Activated CD8-positive, alpha-beta T cell treated with anti-CD3 and anti-CD28 coated beads for 36 hours (primary cell): ENCODE data around the gene GABARAP. TPM values are rescaled to one million over a fixed set of nuclear protein-coding genes. Genes with fewer than 3 reads are reported as not detected.
"Not testable (repeated sequence)": the region's sequence is repeated elsewhere in the genome, so short reads cannot be mapped to it uniquely, and the experiment has no call there.

Source experiments
- ATAC-seq: fragments of 200-7000 bp; cut with Tn5 transposase; one replicate; pipeline ENCODE4 v1.10.0; 2021; ENCODE audit warnings: mild to moderate bottlenecking, moderate library complexity
- CTCF ChIA-PET: fragments of 350-600 bp; sonication (Branson Sonifier 250); formaldehyde crosslinking; loops from one replicate; lab custom pipeline; 2021; ENCODE audit warnings: antibody characterized with exemption; lab: Charles Lee
- POLR2A ChIA-PET: fragments of 350-600 bp; sonication (Branson Sonifier 250); formaldehyde crosslinking; loops from one replicate; lab custom pipeline; 2021; ENCODE audit warnings: antibody characterized with exemption; lab: Charles Lee
- DNase-seq: peaks from one replicate; pipeline ENCODE4 v3.0.0-alpha.2; 2020
- H3K27ac Mint-ChIP-seq: one replicate; pipeline ENCODE4 v1.8.0; 2021; ENCODE audit warnings: mild to moderate bottlenecking, mixed read lengths
- H3K27me3 Mint-ChIP-seq: one replicate; pipeline ENCODE4 v1.8.0; 2021; ENCODE audit warnings: mixed read lengths
- H3K36me3 Mint-ChIP-seq: one replicate; pipeline ENCODE4 v1.8.0; 2021; ENCODE audit warnings: low read depth, mixed read lengths
- H3K4me1 Mint-ChIP-seq: one replicate; pipeline ENCODE4 v1.8.0; 2021; ENCODE audit warnings: low read depth, mixed read lengths
- H3K4me3 Mint-ChIP-seq: one replicate; pipeline ENCODE4 v1.8.0; 2021; ENCODE audit warnings: mild to moderate bottlenecking, moderate library complexity, mixed read lengths
- H3K9me3 Mint-ChIP-seq: one replicate; pipeline ENCODE4 v1.8.0; 2021; ENCODE audit warnings: mixed read lengths
- intact Hi-C: fragments of 100-400 bp; cut with micrococcal nuclease; formaldehyde crosslinking; loops from one replicate; pipeline ENCODE4 v1.10.0; 2022
- total RNA-seq, 2 experiments: library from RNA; stranded (reverse); gene quantifications; one replicate each; pipeline ENCODE4 v1.2.3, GENCODE V29; 2021
- TF ChIP-seq, protein P1 (sequence below): fragments of 200-600 bp; IDR thresholded peaks from one replicate; pipeline ENCODE4 v1.8.0; 2022; ENCODE audit warnings: antibody characterized with exemption, mild to moderate bottlenecking

The GABARAP gene
- total RNA-seq, 2 experiments from 2014 or later: 104 to 118 TPM

- CTCF ChIA-PET: interaction anchor here (2.3 kb wide), 1 partner anchor 10 kb away, joined by 7 read pairs; the partner anchor contains the start of gene PHF23
- ATAC-seq (no peak), DNase-seq (no peak)
- Mint-ChIP-seq H3K4me1 (peaks cover 36% of the 10 kb centered on the region), H3K4me3 (peak overlapping the region; percentile 91), H3K27me3 (no peaks in the 10 kb centered on the region), H3K36me3 (peaks cover 38% of the 10 kb centered on the region), H3K9me3 (no peaks in the 10 kb centered on the region), H3K27ac (peak overlapping the region; percentile 78)
- TF ChIP-seq, protein P1, sequence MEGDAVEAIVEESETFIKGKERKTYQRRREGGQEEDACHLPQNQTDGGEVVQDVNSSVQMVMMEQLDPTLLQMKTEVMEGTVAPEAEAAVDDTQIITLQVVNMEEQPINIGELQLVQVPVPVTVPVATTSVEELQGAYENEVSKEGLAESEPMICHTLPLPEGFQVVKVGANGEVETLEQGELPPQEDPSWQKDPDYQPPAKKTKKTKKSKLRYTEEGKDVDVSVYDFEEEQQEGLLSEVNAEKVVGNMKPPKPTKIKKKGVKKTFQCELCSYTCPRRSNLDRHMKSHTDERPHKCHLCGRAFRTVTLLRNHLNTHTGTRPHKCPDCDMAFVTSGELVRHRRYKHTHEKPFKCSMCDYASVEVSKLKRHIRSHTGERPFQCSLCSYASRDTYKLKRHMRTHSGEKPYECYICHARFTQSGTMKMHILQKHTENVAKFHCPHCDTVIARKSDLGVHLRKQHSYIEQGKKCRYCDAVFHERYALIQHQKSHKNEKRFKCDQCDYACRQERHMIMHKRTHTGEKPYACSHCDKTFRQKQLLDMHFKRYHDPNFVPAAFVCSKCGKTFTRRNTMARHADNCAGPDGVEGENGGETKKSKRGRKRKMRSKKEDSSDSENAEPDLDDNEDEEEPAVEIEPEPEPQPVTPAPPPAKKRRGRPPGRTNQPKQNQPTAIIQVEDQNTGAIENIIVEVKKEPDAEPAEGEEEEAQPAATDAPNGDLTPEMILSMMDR: no peak
- POLR2A ChIA-PET: interaction anchor here (0.5 to 5.0 kb wide), 7 partner anchors 9 to 326 kb away, joined by 3 to 67 read pairs (median 4); partner anchors contain the start of genes CLDN7, DVL2, GABARAP and PHF23
- intact Hi-C loops: no loop called here
These were observed 7.0 kb upstream of the GABARAP start for GRCh38 chr17:7249214-7249613.

DNA sequence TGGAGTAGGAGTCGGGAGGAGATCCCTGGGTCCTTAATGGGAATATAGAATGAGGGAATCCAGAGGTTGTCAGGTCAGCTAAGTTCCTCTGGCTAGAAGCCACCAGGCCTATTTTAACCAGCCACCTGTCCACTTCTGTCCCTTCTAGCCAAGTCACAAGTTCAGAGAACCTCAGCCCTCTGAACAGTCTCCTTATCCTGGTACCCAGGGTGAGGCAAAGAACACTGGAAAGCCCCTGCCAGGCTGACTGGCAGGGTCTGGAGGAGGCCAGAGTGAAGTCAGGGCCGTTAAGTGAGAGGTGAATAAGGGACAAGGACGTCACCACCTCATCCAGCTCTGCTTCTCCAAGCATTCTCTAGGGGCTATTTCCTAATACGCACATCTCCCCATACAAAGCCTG is 6.5 kb upstream of the GABARAP start:
- Mint-ChIP-seq H3K4me1 (peaks cover 33% of the 10 kb centered on the region), H3K27ac (peak overlapping the region; percentile 47), H3K4me3 (no peak overlapping the region), H3K9me3 (no peaks in the 10 kb centered on the region), H3K27me3 (no peaks in the 10 kb centered on the region), H3K36me3 (peaks cover 36% of the 10 kb centered on the region)
- intact Hi-C loops: no loop called here
- ChIA-PET POLR2A (interaction anchor here (0.8 to 5.0 kb wide), 4 partner anchors 9 to 236 kb away, joined by 4 to 67 read pairs (median 4); partner anchors contain the start of genes GABARAP, PHF23 and POLR2A), CTCF (interaction anchor here (2.3 kb wide), 1 partner anchor 10 kb away, joined by 7 read pairs; the partner anchor contains the start of gene PHF23)
- DNase-seq (no peak), ATAC-seq (no peak)
- TF ChIP-seq, protein P1: no peak

GRCh38 chr17:7246779-7247178 is 4.5 kb upstream of the GABARAP start:
- ATAC-seq: no peak
- no peak for DNase-seq
- Mint-ChIP-seq H3K27me3 (no peaks in the 10 kb centered on the region), H3K27ac (peak overlapping the region; percentile 54), H3K36me3 (peaks cover 35% of the 10 kb centered on the region), H3K9me3 (no peaks in the 10 kb centered on the region), H3K4me3 (no peak overlapping the region), H3K4me1 (peaks cover 29% of the 10 kb centered on the region)
- ChIA-PET POLR2A (no interaction called here), CTCF (interaction anchor here (0.6 kb wide), 1 partner anchor 50 kb away, joined by 3 read pairs; no protein-coding TSS in a partner anchor)
- intact Hi-C loops: no loop called here
- TF ChIP-seq, protein P1: no peak

DNA sequence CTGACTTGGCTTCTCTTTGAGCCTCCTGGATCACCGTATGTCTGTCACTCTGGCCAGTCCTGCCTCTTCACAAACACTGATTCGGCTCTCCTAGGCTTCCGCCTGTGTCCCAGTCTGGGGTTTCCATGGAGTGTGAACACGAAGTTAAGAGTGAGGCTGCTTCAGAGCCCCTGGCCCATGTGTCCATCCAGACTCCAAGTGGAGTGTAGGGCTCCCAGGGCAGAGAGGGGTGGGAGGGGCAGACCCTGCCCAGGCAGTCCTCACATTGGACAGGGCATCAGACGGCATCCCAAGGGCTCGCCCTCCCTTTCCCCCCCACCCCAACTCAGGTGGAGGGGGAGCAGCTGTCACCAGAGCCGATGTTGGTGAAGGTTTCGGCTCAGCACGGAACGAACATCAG is 1.6 kb upstream of the GABARAP start:
- POLR2A ChIA-PET: interaction anchor here (0.6 to 15.6 kb wide), 7 partner anchors 10 to 591 kb away, joined by 3 to 261 read pairs (median 6); partner anchors contain the start of genes ACADVL, DLG4 and DVL2
- Mint-ChIP-seq H3K36me3 (peaks cover 25% of the 10 kb centered on the region), H3K4me1 (peaks cover 37% of the 10 kb centered on the region)
- H3K9me3 Mint-ChIP-seq, DNase-seq, H3K27ac Mint-ChIP-seq, H3K4me3 Mint-ChIP-seq, ATAC-seq, intact Hi-C loops, H3K27me3 Mint-ChIP-seq: not testable (repeated sequence)
- CTCF ChIA-PET: interaction anchor here (1.9 kb wide), 1 partner anchor 52 kb away, joined by 8 read pairs; no protein-coding TSS in a partner anchor

GRCh38 chr17:7243453-7243729 is 1.1 kb upstream of the GABARAP start:
- CTCF ChIA-PET: interaction anchor here (1.9 kb wide), 1 partner anchor 53 kb away, joined by 8 read pairs; no protein-coding TSS in a partner anchor
- TF ChIP-seq, protein P1: no peak
- Mint-ChIP-seq H3K36me3 (peaks cover 23% of the 10 kb centered on the region), H3K4me1 (peaks cover 34% of the 10 kb centered on the region), H3K4me3 (peak overlapping the region; percentile 82), H3K27ac (peak overlapping the region; percentile 66), H3K27me3 (no peaks in the 10 kb centered on the region), H3K9me3 (no peaks in the 10 kb centered on the region)
- no peak for ATAC-seq
- POLR2A ChIA-PET: interaction anchor here (1.0 to 15.6 kb wide), 9 partner anchors 6 to 107 kb away, joined by 3 to 261 read pairs (median 6); partner anchors contain the start of genes ACADVL, CTDNEP1, DLG4 and DVL2
- intact Hi-C loops: no loop called here
- DNase-seq: no peak
